Hepatocyte (in vitro differentiated cells): ENCODE data around the gene PRPS2. TPM values are rescaled to one million over a fixed set of nuclear protein-coding genes. Genes with fewer than 3 reads are reported as not detected.

ENCODE experiments used
- DNase-seq: peaks from one replicate; pipeline ENCODE4 v3.0.0-alpha.2; 2016; ENCODE audit warnings: low spot score
- H2AFZ ChIP-seq: fragments of 200-600 bp; sonication (generic); 2 replicates; pipeline ENCODE4 v1.6.0; 2016; ENCODE audit warnings: antibody characterized with exemption, mild to moderate bottlenecking
- H3K27ac ChIP-seq: fragments of 200-600 bp; sonication (generic); 2 replicates; pipeline ENCODE4 v1.5.1; 2016; ENCODE audit warnings: mild to moderate bottlenecking
- H3K27me3 ChIP-seq: fragments of 200-600 bp; sonication (generic); 2 replicates; pipeline ENCODE4 v1.6.1; 2016
- H3K36me3 ChIP-seq: fragments of 200-600 bp; sonication (generic); replicated peaks from 2 replicates; pipeline ENCODE4 v1.5.1; 2016; ENCODE audit warnings: low read depth; ENCODE audit not compliant: insufficient read depth
- H3K4me1 ChIP-seq: fragments of 200-600 bp; sonication (generic); 2 replicates; pipeline ENCODE4 v1.5.1; 2016; ENCODE audit warnings: mild to moderate bottlenecking, moderate library complexity; ENCODE audit not compliant: insufficient read depth
- H3K4me2 ChIP-seq: fragments of 200-600 bp; sonication (generic); 2 replicates; pipeline ENCODE4 v1.6.0; 2016
- H3K4me3 ChIP-seq: fragments of 200-600 bp; sonication (generic); 2 replicates; pipeline ENCODE4 v1.5.1; 2016; ENCODE audit warnings: mild to moderate bottlenecking
- H3K79me2 ChIP-seq: fragments of 200-600 bp; sonication (generic); 2 replicates; pipeline ENCODE4 v1.6.0; 2017; ENCODE audit warnings: mild to moderate bottlenecking
- H3K9me2 ChIP-seq: fragments of 200-600 bp; sonication (generic); replicated peaks from 2 replicates; pipeline ENCODE4 v1.6.0; 2017; ENCODE audit warnings: mild to moderate bottlenecking; ENCODE audit not compliant: insufficient read depth
- H3K9me3 ChIP-seq: fragments of 200-600 bp; sonication (generic); 2 replicates; pipeline ENCODE4 v1.5.1; 2016; ENCODE audit warnings: low read depth, mild to moderate bottlenecking
- H4K20me1 ChIP-seq: fragments of 200-600 bp; sonication (generic); 2 replicates; pipeline ENCODE4 v1.6.0; 2016; ENCODE audit warnings: mild to moderate bottlenecking; ENCODE audit not compliant: insufficient read depth, poor library complexity, severe bottlenecking
- EZH2 ChIP-seq: fragments of 200-600 bp; sonication (generic); IDR thresholded peaks from 2 replicates; pipeline ENCODE4 v1.6.1; 2016; ENCODE audit warnings: antibody characterized with exemption, mild to moderate bottlenecking, borderline replicate concordance
- EZH2phosphoT487 ChIP-seq: fragments of 200-600 bp; sonication (generic); IDR thresholded peaks from one replicate; pipeline ENCODE4 v1.6.1; 2018; ENCODE audit warnings: antibody characterized with exemption, mild to moderate bottlenecking, low read depth, moderate library complexity; ENCODE audit not compliant: unreplicated experiment, severe bottlenecking
- WGBS: methylation state at CpG from one replicate; pipeline ENCODE4 v1.1.6; 2016; ENCODE audit warnings: low lambda C conversion rate; ENCODE audit errors: missing lambda C conversion rate; 5-methylcytosine and 5-hydroxymethylcytosine counted together
- polyA plus RNA-seq: library from polyadenylated mRNA; unstranded; fragments of >200 nt; fragmentation: Nextera tagmentation; extraction: Ambion mirVana; gene quantifications from 2 replicates; pipeline ENCODE4 v1.2.1, GENCODE V29; 2016
- total RNA-seq: library from RNA; depleted of rRNA; stranded (reverse); fragments of >200 nt; gene quantifications from 2 replicates; pipeline ENCODE4 v1.2.3, GENCODE V29; 2014
- TF ChIP-seq, protein P1 (sequence below): fragments of 200-600 bp; sonication (generic); IDR thresholded peaks from 2 replicates; pipeline ENCODE4 v1.5.1; 2016; ENCODE audit warnings: antibody characterized with exemption, mild to moderate bottlenecking; ENCODE audit not compliant: poor library complexity

PRPS2 gene
- 52.9 and 60.8 TPM in 2 replicates for total RNA-seq
- polyA plus RNA-seq: 58.2 and 64.1 TPM in 2 replicates

DNA sequence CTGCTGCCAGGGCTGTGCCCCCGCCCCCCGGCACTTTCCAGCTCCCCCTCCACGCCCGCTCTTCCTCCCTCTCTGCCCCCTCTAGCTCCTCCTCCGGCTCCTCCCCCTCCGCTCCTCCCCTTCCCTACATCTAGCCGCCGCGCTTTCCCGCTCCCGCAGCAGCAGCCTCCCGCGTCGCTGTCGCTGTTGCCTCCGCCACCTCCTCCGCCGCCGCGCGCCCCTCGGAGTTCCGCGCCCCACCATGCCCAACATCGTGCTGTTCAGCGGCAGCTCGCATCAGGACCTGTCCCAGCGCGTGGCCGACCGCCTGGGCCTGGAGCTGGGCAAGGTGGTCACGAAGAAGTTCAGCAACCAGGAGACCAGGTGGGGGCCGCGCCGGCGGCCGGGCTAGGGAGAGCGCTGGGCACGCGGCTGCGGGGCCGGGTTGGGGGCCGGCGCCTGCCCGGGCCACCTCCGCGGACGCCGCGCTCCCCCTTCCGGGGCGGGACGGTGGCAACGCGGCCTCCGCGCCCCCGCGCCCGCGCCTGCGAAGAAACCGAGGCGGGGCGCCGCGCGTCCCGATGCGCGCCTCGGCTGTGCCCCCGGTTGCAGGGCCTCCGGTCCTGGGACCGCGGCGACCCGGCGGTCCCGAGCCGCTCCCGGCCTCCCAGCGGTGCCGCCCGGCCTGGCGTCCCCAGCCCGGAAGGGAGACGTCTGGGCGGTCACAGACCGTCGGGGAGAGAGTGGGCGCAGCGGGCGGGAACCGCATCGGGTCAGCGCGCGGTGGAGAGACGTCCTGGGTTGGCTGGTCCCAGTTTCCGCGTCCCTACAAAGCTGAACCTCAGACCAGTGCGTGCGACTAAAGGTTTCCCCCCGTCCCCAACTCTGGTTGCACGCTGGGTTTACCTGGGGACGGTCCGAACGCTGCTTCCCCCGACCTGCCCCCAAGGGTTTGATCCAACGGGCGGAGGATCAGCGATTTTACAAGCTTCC, at the start of gene PRPS2:
Gene PRPS2, plus strand, starts transcription at position 156 of the 972 bp plus-strand sequence. Its CDS starts 86 bp downstream, at position 242.
- H3K36me3 ChIP-seq: no peaks in the 10 kb centered on the region
- no peaks in the 10 kb centered on the region for H3K9me2 ChIP-seq
- H2AFZ ChIP-seq: peak within 1 kb of the TSS; percentile 71
- peak within 1 kb of the TSS; percentile 80 for H3K4me2 ChIP-seq
- DNase-seq: peak; percentile 69
- H3K79me2 ChIP-seq: peaks cover 14% of the 10 kb centered on the region
- H3K4me3 ChIP-seq: peak within 1 kb of the TSS; percentile 83
- no peaks in the 10 kb centered on the region for H3K4me1 ChIP-seq
- TF ChIP-seq EZH2 (no peak), EZH2phosphoT487 (no peak)
- TF ChIP-seq, protein P1, sequence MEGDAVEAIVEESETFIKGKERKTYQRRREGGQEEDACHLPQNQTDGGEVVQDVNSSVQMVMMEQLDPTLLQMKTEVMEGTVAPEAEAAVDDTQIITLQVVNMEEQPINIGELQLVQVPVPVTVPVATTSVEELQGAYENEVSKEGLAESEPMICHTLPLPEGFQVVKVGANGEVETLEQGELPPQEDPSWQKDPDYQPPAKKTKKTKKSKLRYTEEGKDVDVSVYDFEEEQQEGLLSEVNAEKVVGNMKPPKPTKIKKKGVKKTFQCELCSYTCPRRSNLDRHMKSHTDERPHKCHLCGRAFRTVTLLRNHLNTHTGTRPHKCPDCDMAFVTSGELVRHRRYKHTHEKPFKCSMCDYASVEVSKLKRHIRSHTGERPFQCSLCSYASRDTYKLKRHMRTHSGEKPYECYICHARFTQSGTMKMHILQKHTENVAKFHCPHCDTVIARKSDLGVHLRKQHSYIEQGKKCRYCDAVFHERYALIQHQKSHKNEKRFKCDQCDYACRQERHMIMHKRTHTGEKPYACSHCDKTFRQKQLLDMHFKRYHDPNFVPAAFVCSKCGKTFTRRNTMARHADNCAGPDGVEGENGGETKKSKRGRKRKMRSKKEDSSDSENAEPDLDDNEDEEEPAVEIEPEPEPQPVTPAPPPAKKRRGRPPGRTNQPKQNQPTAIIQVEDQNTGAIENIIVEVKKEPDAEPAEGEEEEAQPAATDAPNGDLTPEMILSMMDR: no peak
- peak within 1 kb of the TSS; percentile 55 for H3K27ac ChIP-seq
- WGBS: 54% methylated on average over 74 of the region's 113 CpGs
- no peaks in the 10 kb centered on the region for H3K27me3 ChIP-seq
- no peaks in the 10 kb centered on the region for H4K20me1 ChIP-seq
- H3K9me3 ChIP-seq: no peaks in the 10 kb centered on the region

- Histone ChIP-seq H3K27me3 (no peaks in the 10 kb centered on the region), H2AFZ (no peak overlapping the region), H3K79me2 (no peaks in the 10 kb centered on the region), H3K36me3 (no peaks in the 10 kb centered on the region), H3K4me1 (no peaks in the 10 kb centered on the region), H3K27ac (no peak overlapping the region), H4K20me1 (no peaks in the 10 kb centered on the region), H3K9me2 (no peaks in the 10 kb centered on the region), H3K9me3 (no peaks in the 10 kb centered on the region), H3K4me3 (no peak overlapping the region), H3K4me2 (no peak overlapping the region)
- DNase-seq: peak; percentile 16
- 75% methylated on average over 6 of the region's 6 CpGs for WGBS
- TF ChIP-seq, protein P1: no peak
- TF ChIP-seq EZH2 (no peak), EZH2phosphoT487 (no peak)
Observed at GRCh38 chrX:12741416-12741815, 49.8 kb upstream of the PRPS2 start.

GRCh38 chrX:12747433-12747832, 43.8 kb upstream of the PRPS2 start:
- H4K20me1 ChIP-seq: no peaks in the 10 kb centered on the region
- no peaks in the 10 kb centered on the region for H3K27me3 ChIP-seq
- TF ChIP-seq, protein P1: no peak
- TF ChIP-seq EZH2phosphoT487 (no peak), EZH2 (no peak)
- H3K4me1 ChIP-seq: no peaks in the 10 kb centered on the region
- no peaks in the 10 kb centered on the region for H3K79me2 ChIP-seq
- H3K36me3 ChIP-seq: no peaks in the 10 kb centered on the region
- no peak overlapping the region for H3K27ac ChIP-seq
- H3K9me3 ChIP-seq: no peaks in the 10 kb centered on the region
- DNase-seq: no peak
- H3K9me2 ChIP-seq: no peaks in the 10 kb centered on the region
- H2AFZ ChIP-seq: no peak overlapping the region
- no peak overlapping the region for H3K4me2 ChIP-seq
- WGBS: 71% methylated on average over 1 of the region's 1 CpG
- no peak overlapping the region for H3K4me3 ChIP-seq
